Measurements from ENCODE around the gene MBNL1. TPM values are rescaled to one million over a fixed set of nuclear protein-coding genes. Genes with fewer than 3 reads are reported as not detected.

Gene MBNL1
- total RNA-seq, 1 experiment from 2014 or later, result 200 TPM

DNA sequence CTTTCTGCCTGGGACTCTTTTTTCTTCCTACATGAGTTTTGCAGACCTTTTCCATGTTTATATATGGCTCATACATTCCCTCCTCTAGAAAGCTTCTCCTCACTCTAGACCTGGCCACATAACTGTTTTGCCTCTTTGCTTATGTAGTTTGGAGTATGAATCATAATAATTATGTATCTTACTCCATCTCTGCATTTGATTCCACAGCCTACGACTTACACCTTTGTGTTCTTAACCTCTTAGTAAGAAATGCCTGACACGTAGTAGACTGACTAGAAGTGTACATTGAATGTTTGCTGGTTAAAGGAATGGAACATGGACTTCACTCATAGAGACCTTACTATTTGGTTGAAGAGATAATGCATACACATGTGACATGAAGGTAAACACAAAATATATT, 56.4 kb downstream of the MBNL1 start:
- Histone ChIP-seq H3K27me3 (ENCODE audit: insufficient read depth, low read length) (no peaks in the 10 kb centered on the region), H2AFZ (ENCODE audit: low read depth, low read length, poor library complexity, severe bottlenecking) (no peak overlapping the region), H3K4me2 (ENCODE audit: low read length) (no peak overlapping the region), H3K9me2 (ENCODE audit: insufficient read depth) (no peaks in the 10 kb centered on the region), H4K20me1 (ENCODE audit: insufficient read depth) (peaks cover 5% of the 10 kb centered on the region), H3K9me3 (ENCODE audit: control insufficient read depth in 1 of 2, insufficient read depth in 1 of 2, low read depth in 1 of 2, low read length in 2 of 2) (no peaks in the 10 kb centered on the region), H3K79me2 (ENCODE audit: insufficient read depth, low read length) (peaks cover 99% of the 10 kb centered on the region), H3K27ac (ENCODE audit: low read depth, low read length) (no peak overlapping the region), H3K4me3 (replicated peaks in 1 of 2; ENCODE audit: low read depth in 1 of 2, low read length in 2 of 2) (no peak overlapping the region), H3K9ac (ENCODE audit: low read length) (no peak overlapping the region), H3K4me1 (ENCODE audit: control insufficient read depth in 1 of 2, insufficient read depth in 2 of 2, low read length in 2 of 2) (peaks cover 29 to 35% of the 10 kb centered on the region in 2 experiments), H3K36me3 (ENCODE audit: control insufficient read depth in 1 of 2, insufficient read depth in 2 of 2, low read length in 2 of 2) (peaks cover 0 to 6% of the 10 kb centered on the region in 2 experiments; a peak in 2 of 4 replicates)
- ChIA-PET RAD21 (ENCODE audit: low non-redundant PET in 1 of 2, low total read pairs in 2 of 2, uncharacterized antibody in 2 of 2, unreplicated experiment in 2 of 2) (no interaction called here), CTCF (no interaction called here), POLR2A (no interaction called here)
- TF ChIP-seq, protein P1, sequence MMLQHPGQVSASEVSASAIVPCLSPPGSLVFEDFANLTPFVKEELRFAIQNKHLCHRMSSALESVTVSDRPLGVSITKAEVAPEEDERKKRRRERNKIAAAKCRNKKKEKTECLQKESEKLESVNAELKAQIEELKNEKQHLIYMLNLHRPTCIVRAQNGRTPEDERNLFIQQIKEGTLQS (IDR thresholded peaks at IDR 0.05), result no peak
- TF ChIP-seq EGR1 (IDR thresholded peaks at IDR 0.05; ENCODE audit: low read depth) (no peak), JUND (IDR thresholded peaks at IDR 0.05) (no peak)
- intact Hi-C loops (cut with micrococcal nuclease), result no loop called here
- ATAC-seq (no peak), DNase-seq (ENCODE audit: low read depth, low spot score) (no peak)
- no TSS peak for BruUV-seq (replicated peaks)

DNA sequence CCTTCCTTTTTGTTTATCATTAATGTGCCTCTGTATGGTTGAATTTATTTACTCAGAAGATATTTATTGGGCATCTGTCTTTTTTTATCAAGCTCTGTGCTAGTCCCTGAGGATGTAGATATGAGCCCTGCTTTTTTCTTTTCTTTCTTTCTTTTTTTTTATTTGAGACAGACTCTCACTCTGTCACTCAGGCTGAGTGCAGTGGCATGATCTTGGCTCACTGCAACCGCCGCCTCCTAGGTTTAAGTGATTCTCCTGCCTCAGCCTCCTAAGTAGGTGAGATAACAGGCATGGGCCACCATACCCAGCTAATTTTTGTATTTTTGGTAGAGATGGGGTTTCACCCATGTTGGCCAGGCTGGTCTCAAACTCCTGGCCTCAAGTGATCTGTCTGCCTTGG, 58.5 kb downstream of the MBNL1 start:
- 0 out of 2 replicates have a peak overlapping the region, but pooled peaks have one; percentile 9 for H3K9ac ChIP-seq (ENCODE audit: low read length)
- no peak overlapping the region for H2AFZ ChIP-seq (ENCODE audit: low read depth, low read length, poor library complexity, severe bottlenecking)
- POLR2A ChIA-PET, result no interaction called here
- H3K79me2 ChIP-seq (ENCODE audit: insufficient read depth, low read length), result peaks cover 99% of the 10 kb centered on the region
- RAD21 ChIA-PET (ENCODE audit: low non-redundant PET in 1 of 2, low total read pairs in 2 of 2, uncharacterized antibody in 2 of 2, unreplicated experiment in 2 of 2), result no interaction called here
- H3K4me1 ChIP-seq (ENCODE audit: control insufficient read depth in 1 of 2, insufficient read depth in 2 of 2, low read length in 2 of 2), result peaks cover 49 to 56% of the 10 kb centered on the region in 2 experiments
- H3K27ac ChIP-seq (ENCODE audit: low read depth, low read length), result peak overlapping the region; percentile 27; the same call in 1 of the 2 replicates
- peaks cover 0 to 6% of the 10 kb centered on the region in 2 experiments; a peak in 2 of 4 replicates for H3K36me3 ChIP-seq (ENCODE audit: control insufficient read depth in 1 of 2, insufficient read depth in 2 of 2, low read length in 2 of 2)
- no peak for DNase-seq (ENCODE audit: low read depth, low spot score)
- 0 out of 2 replicates have a peak overlapping the region, but pooled peaks have one; percentile 7 for H3K4me2 ChIP-seq (ENCODE audit: low read length)
- no peaks in the 10 kb centered on the region for H3K9me3 ChIP-seq (ENCODE audit: control insufficient read depth in 1 of 2, insufficient read depth in 1 of 2, low read depth in 1 of 2, low read length in 2 of 2)
- CTCF ChIA-PET, result no interaction called here
- H3K9me2 ChIP-seq (ENCODE audit: insufficient read depth), result no peaks in the 10 kb centered on the region
- no peak; the same call in 1 of the 2 replicates for ATAC-seq
- no peaks in the 10 kb centered on the region for H3K27me3 ChIP-seq (ENCODE audit: insufficient read depth, low read length)
- 0 out of 2 replicates have a peak, but pooled peaks cover 6% of the 10 kb centered on the region for H4K20me1 ChIP-seq (ENCODE audit: insufficient read depth)
- intact Hi-C loops (cut with micrococcal nuclease), result no loop called here
- no TSS peak for BruUV-seq (replicated peaks)
- H3K4me3 ChIP-seq (replicated peaks in 1 of 2; ENCODE audit: low read depth in 1 of 2, low read length in 2 of 2), result no peak overlapping the region
- TF ChIP-seq EZH2phosphoT487 (IDR thresholded peaks at IDR 0.05; ENCODE audit: borderline replicate concordance) (no peak), RAD21 (IDR thresholded peaks at IDR 0.05; ENCODE audit: low read depth) (no peak), JUND (IDR thresholded peaks at IDR 0.05) (no peak), ZBTB33 (IDR thresholded peaks at IDR 0.05; ENCODE audit: extremely low read depth, insufficient replicate concordance, low read length) (no peak), SP1 (IDR thresholded peaks at IDR 0.05; ENCODE audit: low read depth) (no peak), ZFX (IDR thresholded peaks at IDR 0.05) (no peak), POLR2A (IDR thresholded peaks at IDR 0.05; ENCODE audit: borderline replicate concordance, extremely low read depth, insufficient read depth, insufficient read length) (no peak), MAX (IDR thresholded peaks at IDR 0.05) (no peak), CBX3 (IDR thresholded peaks at IDR 0.05; ENCODE audit: low read depth) (no peak), EGR1 (IDR thresholded peaks at IDR 0.05; ENCODE audit: low read depth) (no peak), ZNF274 (IDR thresholded peaks at IDR 0.05; ENCODE audit: low read depth, low read length) (no peak)
- TF ChIP-seq, protein P1 (IDR thresholded peaks at IDR 0.05), result no peak
- TF ChIP-seq, protein P2, sequence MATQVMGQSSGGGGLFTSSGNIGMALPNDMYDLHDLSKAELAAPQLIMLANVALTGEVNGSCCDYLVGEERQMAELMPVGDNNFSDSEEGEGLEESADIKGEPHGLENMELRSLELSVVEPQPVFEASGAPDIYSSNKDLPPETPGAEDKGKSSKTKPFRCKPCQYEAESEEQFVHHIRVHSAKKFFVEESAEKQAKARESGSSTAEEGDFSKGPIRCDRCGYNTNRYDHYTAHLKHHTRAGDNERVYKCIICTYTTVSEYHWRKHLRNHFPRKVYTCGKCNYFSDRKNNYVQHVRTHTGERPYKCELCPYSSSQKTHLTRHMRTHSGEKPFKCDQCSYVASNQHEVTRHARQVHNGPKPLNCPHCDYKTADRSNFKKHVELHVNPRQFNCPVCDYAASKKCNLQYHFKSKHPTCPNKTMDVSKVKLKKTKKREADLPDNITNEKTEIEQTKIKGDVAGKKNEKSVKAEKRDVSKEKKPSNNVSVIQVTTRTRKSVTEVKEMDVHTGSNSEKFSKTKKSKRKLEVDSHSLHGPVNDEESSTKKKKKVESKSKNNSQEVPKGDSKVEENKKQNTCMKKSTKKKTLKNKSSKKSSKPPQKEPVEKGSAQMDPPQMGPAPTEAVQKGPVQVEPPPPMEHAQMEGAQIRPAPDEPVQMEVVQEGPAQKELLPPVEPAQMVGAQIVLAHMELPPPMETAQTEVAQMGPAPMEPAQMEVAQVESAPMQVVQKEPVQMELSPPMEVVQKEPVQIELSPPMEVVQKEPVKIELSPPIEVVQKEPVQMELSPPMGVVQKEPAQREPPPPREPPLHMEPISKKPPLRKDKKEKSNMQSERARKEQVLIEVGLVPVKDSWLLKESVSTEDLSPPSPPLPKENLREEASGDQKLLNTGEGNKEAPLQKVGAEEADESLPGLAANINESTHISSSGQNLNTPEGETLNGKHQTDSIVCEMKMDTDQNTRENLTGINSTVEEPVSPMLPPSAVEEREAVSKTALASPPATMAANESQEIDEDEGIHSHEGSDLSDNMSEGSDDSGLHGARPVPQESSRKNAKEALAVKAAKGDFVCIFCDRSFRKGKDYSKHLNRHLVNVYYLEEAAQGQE (IDR thresholded peaks at IDR 0.05; ENCODE audit: low read depth), result no peak
